Upper lobe of left lung (tissue), 4 donors: ENCODE results near the gene RPS6KL1.

Experiments
- CTCF ChIP-seq, 6 experiments: fragments of 450-650 bp in 4 of 6; fragments of 200-600 bp in 2 of 6; sonication (generic) in 2 of 6; IDR thresholded peaks; one replicate each; pipeline ENCODE4 v1.5.1; 2016 to 2019; ENCODE audit warnings: antibody characterized with exemption in 6 of 6
- EP300 ChIP-seq, 4 donors: sonication (generic); formaldehyde crosslinking; IDR thresholded peaks; one replicate each; pipeline ENCODE4 v1.5.1; 2017; ENCODE audit warnings: antibody characterized with exemption in 4 of 4, control low read depth in 2 of 4
- POLR2A ChIP-seq, 4 donors: fragments of 450-650 bp; IDR thresholded peaks; one replicate each; pipeline ENCODE4 v1.5.1; 2016 to 2017; ENCODE audit warnings: antibody characterized with exemption in 4 of 4, mild to moderate bottlenecking in 2 of 4

DNA sequence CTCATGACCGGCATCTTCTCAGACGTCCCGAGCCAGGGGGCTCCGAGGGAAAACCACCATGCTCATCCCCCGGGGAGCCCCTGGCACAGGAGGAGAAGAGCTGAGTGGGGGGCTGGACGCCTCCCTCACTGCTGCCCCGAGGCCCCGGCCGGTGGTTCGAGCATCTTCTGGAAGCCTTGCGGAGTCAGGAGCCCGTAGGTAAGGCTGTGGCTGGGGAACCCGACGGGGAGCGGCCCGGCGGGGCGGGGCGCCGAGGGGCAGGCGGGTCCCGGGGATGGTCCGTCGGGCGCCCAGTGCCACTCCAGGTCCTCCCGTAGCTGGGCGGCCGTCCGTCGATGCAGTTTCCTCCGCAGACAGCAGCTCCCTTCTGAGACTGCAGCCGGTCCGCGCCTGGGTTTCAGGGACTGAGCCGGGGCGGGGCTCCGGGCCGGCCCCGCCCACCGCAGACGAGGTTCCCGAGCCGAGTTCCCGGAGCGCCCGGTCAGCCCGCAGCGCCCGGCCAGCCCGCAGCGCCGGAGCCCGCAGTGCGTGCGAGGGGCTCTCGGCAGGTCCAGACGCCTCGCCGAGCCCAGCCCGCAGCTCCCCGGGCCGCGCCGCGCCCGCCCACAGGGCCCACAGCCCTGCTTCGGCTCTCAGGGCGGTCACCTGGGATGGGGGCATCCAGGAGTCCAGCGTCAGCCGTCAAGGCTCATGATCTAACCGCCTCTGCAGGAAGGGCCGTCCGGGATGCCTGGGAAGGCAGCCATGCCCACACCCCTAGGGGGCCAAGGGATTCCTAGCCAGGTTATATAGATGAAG, 32.4 kb upstream of the RPS6KL1 start, which contains the start of gene PGF:
- no peak for TF ChIP-seq CTCF (IDR thresholded peaks at IDR 0.05)
- TF ChIP-seq EP300 (IDR thresholded peaks at IDR 0.05), result no peak
- TF ChIP-seq POLR2A (IDR thresholded peaks at IDR 0.05), result peak in 2 of 4 donors; percentile 39 to 48
